Bronchial epithelial cell (primary cell): ENCODE results near the gene LGALSL. TPM values are rescaled to one million over a fixed set of nuclear protein-coding genes. Genes with fewer than 3 reads are reported as not detected.

Experiments
- DNase-seq: peaks from one replicate; pipeline ENCODE4 v3.0.0-alpha.2; 2010; ENCODE audit warnings: low read depth
- FAIRE-seq: peaks from 2 replicates; lab custom pipeline; 2011; peaks lifted over from hg19 to GRCh38; lab: Jason Lieb, UNC
- H3K27me3 ChIP-seq: 2 replicates; pipeline ENCODE4 v1.5.1; 2011; ENCODE audit warnings: low read length; ENCODE audit not compliant: control insufficient read depth, insufficient read depth
- H3K36me3 ChIP-seq: 2 replicates; pipeline ENCODE4 v1.5.1; 2011; ENCODE audit warnings: low read length; ENCODE audit not compliant: control insufficient read depth, insufficient read depth
- H3K4me3 ChIP-seq: 2 replicates; pipeline ENCODE4 v1.5.1; 2011; ENCODE audit warnings: mild to moderate bottlenecking, low read depth, low read length, control low read depth
- total RNA-seq: library from RNA; depleted of rRNA; stranded (reverse); fragments of >200 nt; gene quantifications from 2 replicates; pipeline ENCODE4 v1.2.1, GENCODE V29; 2014
- TF ChIP-seq, protein P1 (sequence below): IDR thresholded peaks from 2 replicates; pipeline ENCODE4 v1.5.1; 2011; ENCODE audit warnings: mild to moderate bottlenecking, moderate library complexity, low read length, control low read depth, inconsistent platforms; ENCODE audit not compliant: insufficient read depth, severe bottlenecking

Gene LGALSL
- total RNA-seq, 1 donor from 2014 or later: 10.0 TPM

DNA sequence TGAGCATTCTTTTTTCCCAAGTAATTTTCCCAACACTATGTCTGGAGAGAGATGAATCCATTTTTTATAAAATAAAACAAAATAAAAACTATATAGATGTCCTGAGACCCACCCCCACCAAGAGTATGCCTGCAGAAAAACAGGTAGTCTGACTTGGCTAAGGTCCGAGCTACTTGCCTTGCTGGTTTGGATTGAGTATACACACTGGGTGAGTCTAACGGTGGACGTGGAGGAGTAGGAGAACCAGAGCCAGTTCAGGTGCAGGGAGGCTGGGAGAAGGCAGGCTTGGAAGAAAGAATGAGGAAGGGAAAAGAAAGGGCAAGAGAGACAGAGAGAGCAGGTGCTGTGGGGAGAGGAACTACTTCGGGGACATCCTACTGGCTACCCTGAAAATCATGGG is 48.9 kb downstream of the LGALSL start:
- no peak overlapping the region for H3K4me3 ChIP-seq
- DNase-seq (no peak), FAIRE-seq (no peak)
- TF ChIP-seq, protein P1, sequence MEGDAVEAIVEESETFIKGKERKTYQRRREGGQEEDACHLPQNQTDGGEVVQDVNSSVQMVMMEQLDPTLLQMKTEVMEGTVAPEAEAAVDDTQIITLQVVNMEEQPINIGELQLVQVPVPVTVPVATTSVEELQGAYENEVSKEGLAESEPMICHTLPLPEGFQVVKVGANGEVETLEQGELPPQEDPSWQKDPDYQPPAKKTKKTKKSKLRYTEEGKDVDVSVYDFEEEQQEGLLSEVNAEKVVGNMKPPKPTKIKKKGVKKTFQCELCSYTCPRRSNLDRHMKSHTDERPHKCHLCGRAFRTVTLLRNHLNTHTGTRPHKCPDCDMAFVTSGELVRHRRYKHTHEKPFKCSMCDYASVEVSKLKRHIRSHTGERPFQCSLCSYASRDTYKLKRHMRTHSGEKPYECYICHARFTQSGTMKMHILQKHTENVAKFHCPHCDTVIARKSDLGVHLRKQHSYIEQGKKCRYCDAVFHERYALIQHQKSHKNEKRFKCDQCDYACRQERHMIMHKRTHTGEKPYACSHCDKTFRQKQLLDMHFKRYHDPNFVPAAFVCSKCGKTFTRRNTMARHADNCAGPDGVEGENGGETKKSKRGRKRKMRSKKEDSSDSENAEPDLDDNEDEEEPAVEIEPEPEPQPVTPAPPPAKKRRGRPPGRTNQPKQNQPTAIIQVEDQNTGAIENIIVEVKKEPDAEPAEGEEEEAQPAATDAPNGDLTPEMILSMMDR: no peak
- peaks cover 2% of the 10 kb centered on the region for H3K27me3 ChIP-seq
- no peaks in the 10 kb centered on the region for H3K36me3 ChIP-seq

DNA sequence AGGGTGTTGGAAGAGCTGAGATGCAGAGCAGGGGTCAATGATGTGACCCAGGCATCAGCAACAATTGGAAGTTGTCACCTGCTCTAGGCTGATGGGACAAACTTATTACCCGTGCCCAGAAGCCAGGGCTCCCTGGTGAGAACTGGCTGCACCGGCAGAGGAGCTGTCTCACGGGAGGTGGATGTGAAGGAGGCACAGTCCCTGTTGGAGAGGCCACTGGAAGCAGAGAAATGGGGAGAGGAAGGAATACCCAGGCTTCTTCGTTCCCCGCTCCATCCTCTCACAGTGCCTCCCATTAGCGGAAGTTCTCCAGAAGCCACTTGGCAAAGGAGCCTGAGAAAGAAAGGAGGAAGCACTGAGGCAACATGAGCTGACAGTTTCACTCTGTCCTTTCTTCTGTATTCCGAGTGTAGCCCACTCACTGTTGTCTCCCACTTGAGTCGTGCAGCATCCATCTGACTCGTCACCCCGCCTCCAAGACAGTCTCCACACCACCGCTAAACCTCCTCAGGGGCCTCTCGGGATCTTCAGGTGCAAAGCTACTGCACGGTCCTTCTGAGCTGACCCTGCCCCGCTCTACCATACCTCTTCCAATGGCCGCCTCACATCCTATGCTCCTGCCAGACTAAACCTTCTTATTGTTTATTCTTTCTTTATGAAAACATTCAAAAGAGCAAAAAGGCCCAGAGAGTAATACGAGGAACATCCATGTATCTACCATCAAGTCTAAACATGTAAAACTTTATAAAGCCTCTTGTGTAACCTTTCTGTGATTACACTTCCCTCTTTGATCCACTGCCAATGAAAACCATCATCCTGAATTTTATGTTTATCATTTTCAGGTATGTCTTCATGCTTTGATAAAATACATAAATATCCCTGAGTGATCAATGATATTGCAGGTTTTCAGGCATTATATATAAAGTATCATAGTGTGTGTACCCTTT is 51.1 kb downstream of the LGALSL start:
- DNase-seq: peak; percentile 72
- FAIRE-seq: no peak
- H3K4me3 ChIP-seq: no peak overlapping the region
- TF ChIP-seq, protein P1: no peak
- no peaks in the 10 kb centered on the region for H3K27me3 ChIP-seq
- no peaks in the 10 kb centered on the region for H3K36me3 ChIP-seq

DNA sequence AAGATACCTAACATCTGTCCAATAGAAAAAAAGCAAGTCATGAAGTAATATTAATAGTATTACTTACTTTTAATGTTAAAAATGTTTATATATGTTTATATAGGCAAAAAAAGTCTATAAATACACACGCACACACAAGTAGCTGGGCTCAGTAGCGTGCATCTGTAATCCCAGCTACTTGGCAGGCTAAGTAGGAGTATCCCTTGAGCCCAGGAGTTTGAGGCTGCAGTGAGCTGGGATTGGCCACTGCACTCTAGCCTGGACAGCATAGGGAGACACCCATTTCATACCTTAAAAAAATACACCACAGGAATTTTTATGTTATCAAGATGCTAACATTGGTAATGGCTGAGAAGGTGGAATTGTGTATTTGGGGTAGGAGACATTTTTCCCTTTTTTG is 52.7 kb downstream of the LGALSL start:
- Histone ChIP-seq H3K4me3 (no peak overlapping the region), H3K27me3 (no peaks in the 10 kb centered on the region), H3K36me3 (no peaks in the 10 kb centered on the region)
- no peak for DNase-seq
- TF ChIP-seq, protein P1: no peak
- FAIRE-seq: no peak

Other genes starting within 250 kb of the LGALSL start
- 56.3 and 58.9 TPM in 2 replicates for gene AFTPH, start 70.2 kb downstream of the LGALSL start, total RNA-seq
- gene SERTAD2, start 199.8 kb downstream of the LGALSL start, total RNA-seq: 4.2 and 9.0 TPM in 2 replicates